GM06990 (cell line): Measurements from ENCODE around the gene SSBP3.

Experiments used
- DNase-seq: peaks from one replicate; pipeline ENCODE4 v3.0.0-alpha.2; 2011; ENCODE audit not compliant: insufficient read length; ENCODE audit errors: extremely low read depth
- H3K27me3 ChIP-seq: replicated peaks from 2 replicates; pipeline ENCODE4 v1.6.0; 2011; ENCODE audit warnings: low read length; ENCODE audit not compliant: control insufficient read depth, insufficient read depth
- H3K36me3 ChIP-seq: 2 replicates; pipeline ENCODE4 v1.5.1; 2011; ENCODE audit warnings: low read length; ENCODE audit not compliant: control insufficient read depth, insufficient read depth
- H3K4me3 ChIP-seq: replicated peaks from 2 replicates; pipeline ENCODE4 v1.5.1; 2011; ENCODE audit warnings: low read depth, mild to moderate bottlenecking, control low read depth, low read length
- TF ChIP-seq, protein P1 (sequence below): IDR thresholded peaks from 2 replicates; pipeline ENCODE4 v1.5.1; 2011; ENCODE audit warnings: low read length, control low read depth, mild to moderate bottlenecking, inconsistent platforms; ENCODE audit not compliant: insufficient read depth, poor library complexity, severe bottlenecking

The SSBP3 gene

DNA sequence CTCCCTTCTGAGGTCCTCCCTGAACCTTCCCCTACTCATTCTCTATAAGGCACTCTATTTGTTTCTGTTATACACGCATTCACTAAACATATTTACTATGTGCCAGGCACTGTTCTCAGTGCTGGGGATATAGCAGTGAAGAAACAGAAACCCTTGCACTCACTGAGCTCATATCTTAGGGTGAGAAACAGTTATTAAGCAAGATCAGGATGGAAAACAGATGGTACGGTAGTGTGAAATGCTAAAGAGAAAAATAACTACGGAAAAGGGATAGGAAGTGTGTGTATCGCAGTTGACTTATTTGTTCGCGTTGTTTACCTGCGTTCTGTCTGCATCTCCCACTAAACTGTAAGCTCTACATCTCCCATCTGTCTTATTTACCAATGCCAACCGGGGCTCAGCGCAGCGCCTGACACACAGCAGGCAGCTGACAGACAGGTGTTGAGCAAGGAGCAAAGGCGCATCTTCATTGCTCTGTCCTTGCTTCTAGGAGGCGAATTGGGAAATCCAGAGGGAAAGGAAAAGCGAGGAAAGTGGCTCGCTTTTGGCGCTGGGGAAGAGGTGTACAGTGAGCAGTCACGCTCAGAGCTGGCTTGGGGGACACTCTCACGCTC is 206.9 kb downstream of the SSBP3 start:
- Histone ChIP-seq H3K36me3 (peaks cover 6% of the 10 kb centered on the region), H3K27me3 (no peaks in the 10 kb centered on the region), H3K4me3 (peak overlapping the region; percentile 81)
- DNase-seq: no peak
- TF ChIP-seq, protein P1, sequence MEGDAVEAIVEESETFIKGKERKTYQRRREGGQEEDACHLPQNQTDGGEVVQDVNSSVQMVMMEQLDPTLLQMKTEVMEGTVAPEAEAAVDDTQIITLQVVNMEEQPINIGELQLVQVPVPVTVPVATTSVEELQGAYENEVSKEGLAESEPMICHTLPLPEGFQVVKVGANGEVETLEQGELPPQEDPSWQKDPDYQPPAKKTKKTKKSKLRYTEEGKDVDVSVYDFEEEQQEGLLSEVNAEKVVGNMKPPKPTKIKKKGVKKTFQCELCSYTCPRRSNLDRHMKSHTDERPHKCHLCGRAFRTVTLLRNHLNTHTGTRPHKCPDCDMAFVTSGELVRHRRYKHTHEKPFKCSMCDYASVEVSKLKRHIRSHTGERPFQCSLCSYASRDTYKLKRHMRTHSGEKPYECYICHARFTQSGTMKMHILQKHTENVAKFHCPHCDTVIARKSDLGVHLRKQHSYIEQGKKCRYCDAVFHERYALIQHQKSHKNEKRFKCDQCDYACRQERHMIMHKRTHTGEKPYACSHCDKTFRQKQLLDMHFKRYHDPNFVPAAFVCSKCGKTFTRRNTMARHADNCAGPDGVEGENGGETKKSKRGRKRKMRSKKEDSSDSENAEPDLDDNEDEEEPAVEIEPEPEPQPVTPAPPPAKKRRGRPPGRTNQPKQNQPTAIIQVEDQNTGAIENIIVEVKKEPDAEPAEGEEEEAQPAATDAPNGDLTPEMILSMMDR: no peak

DNA sequence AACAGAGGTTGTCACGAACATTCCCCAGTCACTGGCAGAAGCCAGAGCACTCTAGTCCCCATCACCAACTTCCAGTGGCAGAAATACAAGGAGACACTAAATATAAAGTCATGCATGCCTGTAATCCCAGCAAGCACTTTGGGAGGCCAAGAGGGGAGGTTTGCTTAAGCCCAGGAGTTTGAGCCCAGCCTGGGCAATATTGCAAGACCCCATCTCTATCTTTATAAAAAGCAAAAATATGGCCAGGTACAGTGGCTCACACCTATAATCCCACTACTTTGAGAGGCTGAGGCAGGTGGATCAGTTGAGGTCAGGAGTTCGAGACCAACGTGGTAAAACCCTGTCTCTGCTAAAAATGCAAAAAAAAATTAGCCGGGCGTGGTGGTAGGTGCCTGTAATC is 212.7 kb downstream of the SSBP3 start:
- peaks cover 9% of the 10 kb centered on the region for H3K36me3 ChIP-seq
- no peak for DNase-seq
- TF ChIP-seq, protein P1: no peak
- H3K27me3 ChIP-seq: no peaks in the 10 kb centered on the region
- no peak overlapping the region for H3K4me3 ChIP-seq

DNA sequence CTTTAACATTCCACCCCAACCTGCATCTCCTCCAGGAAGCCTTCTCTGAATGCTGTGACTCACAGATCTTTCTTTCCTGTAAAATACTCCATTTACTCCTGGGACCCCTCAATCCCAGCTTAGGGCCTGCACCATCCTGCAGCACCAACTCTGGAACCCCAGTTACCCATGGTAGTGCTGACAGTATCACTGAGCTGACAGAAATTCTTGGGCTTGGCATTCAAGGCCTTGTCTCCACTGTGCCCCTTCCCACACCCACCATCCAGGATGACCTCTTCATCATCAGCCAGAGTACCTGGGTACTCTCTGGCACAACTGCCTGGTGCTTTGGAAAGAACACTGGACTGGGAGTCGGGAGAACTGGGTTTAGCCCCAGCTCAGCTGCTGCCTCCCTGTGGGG is 214.7 kb downstream of the SSBP3 start:
- Histone ChIP-seq H3K4me3 (no peak overlapping the region), H3K27me3 (no peaks in the 10 kb centered on the region), H3K36me3 (peaks cover 9% of the 10 kb centered on the region)
- TF ChIP-seq, protein P1: no peak
- no peak for DNase-seq

DNA sequence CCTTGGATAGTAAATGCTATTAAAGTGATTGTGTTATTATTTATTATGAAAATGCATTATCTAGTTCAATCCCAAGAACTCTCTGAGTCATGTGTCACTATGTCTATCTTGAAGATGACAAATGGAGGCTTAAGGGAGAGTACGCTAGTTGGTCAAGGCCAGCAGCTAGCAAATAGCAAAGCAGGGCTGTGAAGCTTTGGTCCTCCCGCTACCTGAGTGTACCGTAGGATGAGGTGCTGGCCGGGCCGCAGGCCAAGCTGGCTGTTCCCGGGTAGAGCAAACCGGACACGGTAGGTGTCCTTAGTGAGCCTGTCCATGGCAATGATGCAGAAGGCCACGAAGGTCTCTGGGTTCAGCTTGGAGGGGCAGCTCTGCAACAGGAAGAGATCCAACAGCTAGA is 215.7 kb downstream of the SSBP3 start:
- DNase-seq: no peak
- Histone ChIP-seq H3K4me3 (no peak overlapping the region), H3K27me3 (no peaks in the 10 kb centered on the region), H3K36me3 (peaks cover 9% of the 10 kb centered on the region)
- TF ChIP-seq, protein P1: no peak

DNA sequence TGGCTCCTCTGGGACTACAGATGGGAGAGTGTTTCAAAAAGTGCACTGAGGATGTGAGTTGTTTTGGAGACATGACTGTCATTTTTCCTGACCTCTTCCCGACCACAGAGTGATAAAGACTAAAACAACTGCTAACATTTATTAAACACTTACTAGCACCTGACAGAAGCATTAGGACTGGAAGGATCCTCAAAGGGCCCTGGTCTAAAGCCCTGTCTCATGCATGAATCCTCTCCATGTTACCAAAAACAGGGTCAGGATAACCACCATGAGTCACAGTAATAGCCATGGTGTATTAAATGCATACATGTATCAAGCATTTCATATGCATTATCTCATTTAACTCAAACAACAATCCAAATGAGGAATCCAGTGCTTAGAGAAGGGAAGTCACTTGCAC is 217.9 kb downstream of the SSBP3 start:
- H3K4me3 ChIP-seq: no peak overlapping the region
- TF ChIP-seq, protein P1: no peak
- DNase-seq: no peak
- H3K27me3 ChIP-seq: no peaks in the 10 kb centered on the region
- H3K36me3 ChIP-seq: peaks cover 7% of the 10 kb centered on the region

DNA sequence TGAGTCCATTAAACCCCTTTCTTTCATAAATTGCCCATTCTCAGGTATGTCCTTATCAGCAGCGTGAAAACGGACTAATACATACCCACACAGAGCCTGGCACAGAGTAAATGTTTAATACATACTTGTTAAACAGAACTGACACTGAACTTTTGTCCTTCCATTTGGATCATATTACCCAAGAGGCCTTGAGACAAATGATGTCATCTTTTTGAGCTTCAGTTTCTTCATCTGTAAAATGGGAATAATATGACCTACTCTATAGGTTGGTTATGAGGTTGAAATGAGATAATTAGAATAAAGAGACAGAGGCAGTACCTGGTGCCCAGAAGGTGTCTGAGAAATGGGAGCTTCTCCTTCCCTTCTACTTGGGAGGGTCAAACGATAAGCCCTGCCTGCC is 220.1 kb downstream of the SSBP3 start:
- TF ChIP-seq, protein P1: no peak
- DNase-seq: no peak

More for the DNA sequence above, 220.1 kb downstream of the SSBP3 start:
- H3K36me3 ChIP-seq: peaks cover 4% of the 10 kb centered on the region; the same call in 1 of the 2 replicates
- H3K27me3 ChIP-seq: no peaks in the 10 kb centered on the region
- H3K4me3 ChIP-seq: no peak overlapping the region
